Measurements from ENCODE around the gene ADGRV1.

The ADGRV1 gene

DNA sequence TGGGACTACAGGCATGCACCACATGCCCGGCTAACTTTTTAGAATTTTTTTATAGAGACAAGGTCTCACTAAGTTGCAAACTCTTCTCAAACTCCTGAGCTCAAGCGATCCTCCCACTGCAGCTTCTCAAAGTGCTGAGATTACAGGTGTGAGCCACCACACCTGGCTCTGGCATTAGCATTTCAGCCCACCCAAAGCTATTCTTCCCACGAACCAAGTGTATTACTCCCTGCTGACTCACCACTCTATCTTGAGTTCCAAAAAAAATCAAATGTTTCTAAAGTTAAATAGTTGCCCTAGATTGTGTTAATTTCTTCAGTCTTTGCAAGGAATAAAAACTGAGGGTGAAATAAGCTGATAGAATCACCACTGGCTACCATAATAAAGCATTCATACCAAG, 619.0 kb downstream of the ADGRV1 start:
- H3K4me1 ChIP-seq (ENCODE audit: control insufficient read depth, insufficient read depth, low read length) = no peaks in the 10 kb centered on the region
- POLR2A ChIA-PET = interaction anchor here (0.5 kb wide), 1 partner anchor 29 kb away, joined by 3 read pairs; no protein-coding TSS in a partner anchor

GRCh38 chr5:91178461-91178860, 619.9 kb downstream of the ADGRV1 start:
- H3K36me3 ChIP-seq (ENCODE audit: control insufficient read depth in 2 of 2, insufficient read depth in 1 of 2, low read length in 2 of 2) = no peaks in the 10 kb centered on the region
- H3K27ac ChIP-seq (ENCODE audit: extremely low read depth, low read depth, low read length) = no peak overlapping the region
- H3K9me3 ChIP-seq (ENCODE audit: control insufficient read depth, insufficient read depth, low read depth, low read length) = no peaks in the 10 kb centered on the region
- no peak overlapping the region for H3K4me3 ChIP-seq (ENCODE audit: low read depth, low read length)
- CTCF ChIA-PET = interaction anchor here (0.7 kb wide), 2 partner anchors 27 to 59 kb away, joined by 3 to 6 read pairs; no protein-coding TSS in a partner anchor
- POLR2A ChIA-PET = no interaction called here
- H3K4me1 ChIP-seq (ENCODE audit: control insufficient read depth, insufficient read depth, low read length) = no peaks in the 10 kb centered on the region
- no peak for TF ChIP-seq ZNF76 (tag by site-specific recombination; IDR thresholded peaks at IDR 0.05; ENCODE audit: borderline replicate concordance, low read depth)
- TF ChIP-seq CTCF (tag by site-specific recombination; IDR thresholded peaks at IDR 0.05) = no peak
- no peak for TF ChIP-seq ZFP3 (tag by site-specific recombination; IDR thresholded peaks at IDR 0.05; ENCODE audit: low read depth)
- TF ChIP-seq, protein P1, sequence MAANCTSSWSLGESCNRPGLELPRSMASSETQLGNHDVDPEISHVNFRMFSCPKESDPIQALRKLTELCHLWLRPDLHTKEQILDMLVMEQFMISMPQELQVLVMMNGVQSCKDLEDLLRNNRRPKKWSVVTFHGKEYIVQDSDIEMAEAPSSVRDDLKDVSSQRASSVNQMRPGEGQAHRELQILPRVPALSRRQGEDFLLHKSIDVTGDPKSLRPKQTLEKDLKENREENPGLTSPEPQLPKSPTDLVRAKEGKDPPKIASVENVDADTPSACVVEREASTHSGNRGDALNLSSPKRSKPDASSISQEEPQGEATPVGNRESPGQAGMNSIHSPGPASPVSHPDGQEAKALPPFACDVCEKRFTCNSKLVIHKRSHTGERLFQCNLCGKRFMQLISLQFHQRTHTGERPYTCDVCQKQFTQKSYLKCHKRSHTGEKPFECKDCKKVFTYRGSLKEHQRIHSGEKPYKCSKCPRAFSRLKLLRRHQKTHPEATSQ (tag by site-specific recombination; IDR thresholded peaks at IDR 0.05) = no peak
- TF ChIP-seq PRDM6 (tag by site-specific recombination; IDR thresholded peaks at IDR 0.05) = no peak
- no peak for TF ChIP-seq ZFP37 (tag by site-specific recombination; IDR thresholded peaks at IDR 0.05)
- no peak for TF ChIP-seq ZNF10 (tag by site-specific recombination; IDR thresholded peaks at IDR 0.05)
- TF ChIP-seq IKZF3 (tag by site-specific recombination; IDR thresholded peaks at IDR 0.05) = no peak
- no peak for TF ChIP-seq ZNF416 (tag by site-specific recombination; IDR thresholded peaks at IDR 0.05)
- TF ChIP-seq ZNF266 (tag by site-specific recombination; IDR thresholded peaks at IDR 0.05; ENCODE audit: low read depth) = no peak

More for the DNA sequence above, 619.0 kb downstream of the ADGRV1 start:
- no peaks in the 10 kb centered on the region for H3K36me3 ChIP-seq (ENCODE audit: control insufficient read depth in 2 of 2, insufficient read depth in 1 of 2, low read length in 2 of 2)
- TF ChIP-seq HOXA7 (CRISPR knock-in tag; IDR thresholded peaks at IDR 0.05; ENCODE audit: borderline replicate concordance) = no peak
- no peak for TF ChIP-seq ZNF514 (tag by site-specific recombination; IDR thresholded peaks at IDR 0.05)
- no peak for TF ChIP-seq ZNF837 (tag by site-specific recombination; IDR thresholded peaks at IDR 0.05)
- TF ChIP-seq, protein P2, sequence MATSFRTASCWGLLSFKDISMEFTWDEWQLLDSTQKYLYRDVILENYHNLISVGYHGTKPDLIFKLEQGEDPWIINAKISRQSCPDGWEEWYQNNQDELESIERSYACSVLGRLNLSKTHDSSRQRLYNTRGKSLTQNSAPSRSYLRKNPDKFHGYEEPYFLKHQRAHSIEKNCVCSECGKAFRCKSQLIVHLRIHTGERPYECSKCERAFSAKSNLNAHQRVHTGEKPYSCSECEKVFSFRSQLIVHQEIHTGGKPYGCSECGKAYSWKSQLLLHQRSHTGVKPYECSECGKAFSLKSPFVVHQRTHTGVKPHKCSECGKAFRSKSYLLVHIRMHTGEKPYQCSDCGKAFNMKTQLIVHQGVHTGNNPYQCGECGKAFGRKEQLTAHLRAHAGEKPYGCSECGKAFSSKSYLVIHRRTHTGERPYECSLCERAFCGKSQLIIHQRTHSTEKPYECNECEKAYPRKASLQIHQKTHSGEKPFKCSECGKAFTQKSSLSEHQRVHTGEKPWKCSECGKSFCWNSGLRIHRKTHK (tag by site-specific recombination; IDR thresholded peaks at IDR 0.05) = no peak
- TF ChIP-seq ZNF23 (tag by site-specific recombination; IDR thresholded peaks at IDR 0.05; ENCODE audit: borderline replicate concordance) = no peak
- TF ChIP-seq GFI1B (tag by site-specific recombination; IDR thresholded peaks at IDR 0.05) = no peak
- TF ChIP-seq ZNF354C (tag by site-specific recombination; IDR thresholded peaks at IDR 0.05; ENCODE audit: borderline replicate concordance, low read depth) = no peak
- no peak for TF ChIP-seq ZBTB8A (tag by site-specific recombination; IDR thresholded peaks at IDR 0.05)
- no peak for TF ChIP-seq ZNF426 (tag by site-specific recombination; IDR thresholded peaks at IDR 0.05)
- no peak for TF ChIP-seq ZNF157 (tag by site-specific recombination; IDR thresholded peaks at IDR 0.05)
- CTCF ChIA-PET = interaction anchor here (0.8 to 1.5 kb wide), 2 partner anchors 75 to 242 kb away, joined by 3 to 4 read pairs; no protein-coding TSS in a partner anchor
- H3K4me3 ChIP-seq (ENCODE audit: low read depth, low read length) = no peak overlapping the region
- H3K9me3 ChIP-seq (ENCODE audit: control insufficient read depth, insufficient read depth, low read depth, low read length) = no peaks in the 10 kb centered on the region
- no peak overlapping the region for H3K27ac ChIP-seq (ENCODE audit: extremely low read depth, low read depth, low read length)
